ENCODE data around the gene C10orf120.

- TF ChIP-seq CTCF (IDR thresholded peaks at IDR 0.05) (no peak), POLR2A (IDR thresholded peaks at IDR 0.05) (no peak)
These were observed 27.0 kb downstream of the C10orf120 start for GRCh38 chr10:122672655-122673054.
